GM18868 (cell line): Measurements from ENCODE around the gene CTSA.

Experiments
- ATAC-seq: cut with Tn5 transposase; IDR thresholded peaks from one replicate; pipeline ENCODE4 v1.9.1; 2021; ENCODE audit warnings: mild to moderate bottlenecking, moderate library complexity; ENCODE audit not compliant: unreplicated experiment

CTSA gene

DNA sequence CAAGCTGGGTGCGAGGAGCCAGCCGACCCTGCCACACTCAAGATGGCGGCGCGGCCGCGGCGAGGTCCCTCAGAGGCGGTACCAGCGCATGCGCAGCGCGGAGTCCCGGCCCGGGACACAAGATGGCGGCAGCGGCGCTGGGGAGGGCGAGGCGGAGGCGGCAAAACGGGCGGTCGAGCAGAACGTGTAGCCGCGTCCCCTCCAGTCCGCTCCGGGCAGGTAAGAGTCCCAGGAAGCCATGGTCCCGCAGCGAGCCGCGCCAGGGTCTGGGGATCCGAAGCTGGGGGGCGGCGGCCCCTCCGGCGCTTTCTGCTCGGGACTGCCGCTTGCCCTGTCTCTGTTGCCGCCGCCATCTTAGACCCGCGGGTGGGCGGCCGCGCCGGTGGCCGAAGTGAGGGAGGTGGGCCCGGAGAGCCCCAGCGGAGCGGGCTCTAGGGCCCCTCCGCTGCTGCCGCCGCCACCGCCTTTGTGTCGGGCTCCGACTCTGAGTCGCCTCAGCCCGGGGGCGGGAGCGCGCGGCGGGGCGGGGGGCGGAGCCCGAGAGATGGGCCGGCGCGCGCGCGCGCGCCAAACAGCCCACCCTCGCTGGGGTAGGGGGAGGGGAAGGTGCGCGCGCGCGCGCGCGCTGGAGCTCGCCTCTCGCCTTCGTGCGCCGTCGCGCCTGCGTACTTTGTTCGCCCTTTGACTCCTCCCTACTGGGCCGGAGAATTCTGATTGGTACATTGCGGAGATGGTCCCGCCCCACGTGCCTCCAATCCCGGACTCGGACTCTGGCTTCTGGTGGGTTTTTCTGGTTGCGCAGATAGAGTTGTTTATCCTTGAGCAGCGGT, 43.7 kb downstream of the CTSA start, which contains the start of gene PCIF1:
Gene PCIF1, plus strand, starts transcription at position 98 of the 830 bp plus-strand sequence. CDS start 4,317 bp downstream, outside the sequence.
- peak; percentile 78 for ATAC-seq

GRCh38 chr20:45935416-45936046, 44.4 kb downstream of the CTSA start:
- peak; percentile 7 for ATAC-seq

- ATAC-seq = no peak
Measured at GRCh38 chr20:45937765-45938164, 46.6 kb downstream of the CTSA start.

- no peak for ATAC-seq
Measured at GRCh38 chr20:45938727-45939438, 47.7 kb downstream of the CTSA start.

- ATAC-seq = no peak
Measured at GRCh38 chr20:45940053-45940452, 48.9 kb downstream of the CTSA start.

DNA sequence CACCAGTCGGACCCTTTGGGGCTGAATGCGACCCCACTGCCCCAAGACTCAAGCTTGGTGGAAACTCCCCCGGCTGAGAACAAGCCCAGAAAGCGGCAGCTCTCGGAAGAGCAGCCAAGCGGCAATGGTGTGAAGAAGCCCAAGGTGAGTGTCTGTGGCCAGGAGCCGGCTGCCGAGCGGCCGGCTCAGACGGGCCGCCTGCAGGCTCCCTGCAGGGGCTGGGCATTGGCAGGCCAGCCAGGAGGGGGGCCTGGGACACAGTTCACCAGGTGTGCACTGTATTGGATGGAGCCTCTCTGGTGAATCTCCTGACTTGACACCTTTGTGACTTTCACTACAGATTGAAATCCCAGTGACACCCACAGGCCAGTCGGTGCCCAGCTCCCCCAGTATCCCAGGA, 49.3 kb downstream of the CTSA start:
- ATAC-seq = no peak

- ATAC-seq = no peak
Measured at GRCh38 chr20:45943613-45944012, 52.5 kb downstream of the CTSA start.

DNA sequence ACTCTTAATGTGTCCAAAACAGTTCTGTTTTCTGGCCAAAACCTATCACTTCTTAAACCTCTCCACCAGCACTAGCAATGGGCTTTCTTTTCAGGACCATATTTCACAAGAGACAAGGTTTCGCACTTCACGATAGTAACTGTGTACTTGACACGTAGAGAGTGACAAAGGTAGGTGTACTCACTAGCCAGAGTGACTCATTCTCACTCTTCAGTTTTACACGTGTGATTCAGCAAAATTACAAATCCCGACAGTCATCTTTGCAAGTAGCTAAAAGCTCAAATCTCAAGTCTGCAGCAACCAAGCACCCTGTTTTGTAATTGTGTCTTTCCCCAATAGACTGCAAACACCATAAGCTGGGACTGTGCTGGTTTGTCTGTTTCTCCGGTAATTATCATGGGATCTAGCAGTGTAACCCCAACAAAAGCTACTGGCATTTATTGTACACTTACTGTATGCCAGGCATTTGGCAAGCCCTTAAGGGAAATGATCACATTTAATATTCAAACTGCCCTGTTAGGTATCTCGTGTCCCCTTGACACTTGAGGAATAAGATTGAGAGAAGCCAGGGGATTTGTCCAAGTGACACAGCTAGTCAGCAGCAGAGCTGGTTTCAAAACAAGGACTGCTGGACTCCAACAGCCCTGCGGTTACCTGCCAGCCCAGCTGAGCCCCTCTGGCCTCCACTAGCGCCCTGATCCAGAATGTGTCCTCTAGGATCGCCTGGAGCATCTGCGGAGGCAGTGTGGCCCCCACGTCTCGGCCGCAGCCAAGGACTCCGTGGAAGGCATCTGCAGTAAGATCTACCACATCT, 53.2 kb downstream of the CTSA start:
- no peak for ATAC-seq

- ATAC-seq = no peak
Measured at GRCh38 chr20:45944965-45945677, 54.0 kb downstream of the CTSA start.

GRCh38 chr20:45945678-45946148, 54.6 kb downstream of the CTSA start:
- ATAC-seq = no peak

- ATAC-seq = no peak
Measured at GRCh38 chr20:45946149-45946970, 55.2 kb downstream of the CTSA start.

DNA sequence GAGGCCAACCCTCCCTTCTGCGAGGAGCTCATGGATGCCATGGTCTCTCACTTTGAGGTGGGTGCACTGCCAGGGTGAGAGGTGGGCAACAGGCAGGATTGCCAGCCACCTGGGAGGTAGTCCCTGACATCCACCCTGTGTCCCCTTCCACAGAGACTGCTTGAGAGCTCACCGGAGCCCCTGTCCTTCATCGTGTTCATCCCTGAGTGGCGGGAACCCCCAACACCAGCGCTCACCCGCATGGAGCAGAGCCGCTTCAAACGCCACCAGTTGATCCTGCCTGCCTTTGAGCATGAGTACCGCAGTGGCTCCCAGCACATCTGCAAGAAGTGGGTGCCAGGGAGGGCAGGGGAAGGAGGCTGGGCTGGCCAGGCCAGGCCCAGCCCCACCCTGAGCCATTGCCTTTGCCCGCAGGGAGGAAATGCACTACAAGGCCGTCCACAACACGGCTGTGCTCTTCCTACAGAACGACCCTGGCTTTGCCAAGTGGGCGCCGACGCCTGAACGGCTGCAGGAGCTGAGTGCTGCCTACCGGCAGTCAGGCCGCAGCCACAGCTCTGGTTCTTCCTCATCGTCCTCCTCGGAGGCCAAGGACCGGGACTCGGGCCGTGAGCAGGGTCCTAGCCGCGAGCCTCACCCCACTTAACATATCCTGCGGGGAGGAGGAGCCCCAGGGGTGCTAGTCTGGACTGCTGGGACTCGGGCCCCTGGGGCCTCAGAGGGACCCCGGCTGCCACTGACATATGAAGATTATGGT, 56.2 kb downstream of the CTSA start:
- ATAC-seq = no peak

DNA sequence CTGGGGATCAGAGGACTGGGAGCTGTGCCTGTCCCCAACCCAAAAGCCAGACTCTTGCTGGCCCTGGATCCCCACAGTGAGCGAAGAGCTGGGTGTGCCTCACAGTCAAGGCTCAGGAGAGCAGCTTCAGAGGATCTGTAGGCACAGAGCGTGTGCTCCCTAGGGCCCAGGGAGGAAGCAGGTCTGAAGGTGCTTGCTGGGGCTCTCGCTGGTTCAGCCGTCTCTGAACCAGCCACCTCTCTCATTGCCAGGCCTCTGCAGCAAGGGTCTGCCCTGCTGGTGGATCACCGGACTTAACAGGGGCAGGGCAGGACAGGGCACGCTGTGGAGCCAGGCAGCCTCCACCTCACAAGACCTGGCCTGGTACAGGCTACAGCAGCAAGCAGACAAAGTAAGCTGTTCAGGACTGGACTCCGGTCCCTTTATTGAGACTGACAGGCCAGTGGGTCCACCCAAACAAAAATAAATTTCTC, 57.2 kb downstream of the CTSA start:
- no peak for ATAC-seq
